ENCODE measurements around the gene FBXO9. TPM values are rescaled to one million over a fixed set of nuclear protein-coding genes. Genes with fewer than 3 reads are reported as not detected.
A peak's percentile ranks its signal among the peaks of the same experiment; 100 is the strongest.

FBXO9 gene
- total RNA-seq, 1 donor from 2014 or later, result 80.2 TPM

DNA sequence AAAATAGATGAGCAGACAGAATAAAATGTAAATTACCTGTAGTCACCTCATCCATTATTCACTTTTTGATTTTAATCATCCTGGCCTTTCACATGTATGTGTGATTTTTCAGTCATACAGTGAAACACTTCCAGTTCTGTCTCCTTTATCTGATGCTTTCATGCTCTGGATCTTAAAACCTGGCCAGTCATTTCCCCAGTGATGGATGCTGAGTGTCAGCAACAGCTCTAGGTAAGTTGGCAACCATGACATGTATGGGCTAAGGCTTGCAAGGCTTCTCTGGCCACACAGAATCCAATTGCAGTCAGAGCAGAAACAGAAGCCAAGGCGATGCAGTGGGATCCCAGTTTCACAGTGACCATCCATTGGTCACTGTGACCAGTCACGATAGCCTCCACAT, 35.8 kb downstream of the FBXO9 start:
- H3K27ac Mint-ChIP-seq (ENCODE audit: unreplicated experiment), result no peak overlapping the region
- H3K36me3 Mint-ChIP-seq (ENCODE audit: low read depth, unreplicated experiment), result peaks cover 11% of the 10 kb centered on the region
- FAIRE-seq (no peak), DNase-seq (ENCODE audit: low read depth) (no peak)
- TF ChIP-seq, protein P1, sequence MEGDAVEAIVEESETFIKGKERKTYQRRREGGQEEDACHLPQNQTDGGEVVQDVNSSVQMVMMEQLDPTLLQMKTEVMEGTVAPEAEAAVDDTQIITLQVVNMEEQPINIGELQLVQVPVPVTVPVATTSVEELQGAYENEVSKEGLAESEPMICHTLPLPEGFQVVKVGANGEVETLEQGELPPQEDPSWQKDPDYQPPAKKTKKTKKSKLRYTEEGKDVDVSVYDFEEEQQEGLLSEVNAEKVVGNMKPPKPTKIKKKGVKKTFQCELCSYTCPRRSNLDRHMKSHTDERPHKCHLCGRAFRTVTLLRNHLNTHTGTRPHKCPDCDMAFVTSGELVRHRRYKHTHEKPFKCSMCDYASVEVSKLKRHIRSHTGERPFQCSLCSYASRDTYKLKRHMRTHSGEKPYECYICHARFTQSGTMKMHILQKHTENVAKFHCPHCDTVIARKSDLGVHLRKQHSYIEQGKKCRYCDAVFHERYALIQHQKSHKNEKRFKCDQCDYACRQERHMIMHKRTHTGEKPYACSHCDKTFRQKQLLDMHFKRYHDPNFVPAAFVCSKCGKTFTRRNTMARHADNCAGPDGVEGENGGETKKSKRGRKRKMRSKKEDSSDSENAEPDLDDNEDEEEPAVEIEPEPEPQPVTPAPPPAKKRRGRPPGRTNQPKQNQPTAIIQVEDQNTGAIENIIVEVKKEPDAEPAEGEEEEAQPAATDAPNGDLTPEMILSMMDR (IDR thresholded peaks at IDR 0.05; ENCODE audit: insufficient read depth, low read depth, low read length), result no peak
- no peak for TF ChIP-seq EZH2 (IDR thresholded peaks at IDR 0.05; ENCODE audit: insufficient read depth, low read length)
- H3K4me1 Mint-ChIP-seq (ENCODE audit: low read depth, unreplicated experiment), result peaks cover under 1% of the 10 kb centered on the region
- Histone ChIP-seq H3K27me3 (ENCODE audit: insufficient read depth, low read length) (no peaks in the 10 kb centered on the region), H3K36me3 (ENCODE audit: insufficient read depth, low read length) (peaks cover 31% of the 10 kb centered on the region), H3K9me3 (ENCODE audit: insufficient read depth, low read depth, low read length) (no peaks in the 10 kb centered on the region), H3K27ac (ENCODE audit: low read depth, low read length) (no peak overlapping the region), H3K4me1 (ENCODE audit: insufficient read depth, low read length) (no peaks in the 10 kb centered on the region), H2AFZ (ENCODE audit: low read depth, low read length) (no peak overlapping the region), H3K9ac (ENCODE audit: low read length) (no peak overlapping the region), H3K4me2 (ENCODE audit: low read length) (no peak overlapping the region), H3K79me2 (ENCODE audit: insufficient read depth, low read length) (no peaks in the 10 kb centered on the region), H3K4me3 (ENCODE audit: insufficient read depth, low read depth, low read length) (no peak overlapping the region), H4K20me1 (ENCODE audit: insufficient read depth, low read length) (no peaks in the 10 kb centered on the region)
- H3K4me3 Mint-ChIP-seq (ENCODE audit: unreplicated experiment), result no peak overlapping the region
- H3K9me3 Mint-ChIP-seq (ENCODE audit: unreplicated experiment), result no peaks in the 10 kb centered on the region
- H3K27me3 Mint-ChIP-seq (ENCODE audit: low read depth, unreplicated experiment), result no peaks in the 10 kb centered on the region

GRCh38 chr6:53103993-53104675, 38.9 kb downstream of the FBXO9 start:
- Histone ChIP-seq H3K4me3 (ENCODE audit: insufficient read depth, low read depth, low read length) (no peak overlapping the region), H3K36me3 (ENCODE audit: insufficient read depth, low read length) (peaks cover 9% of the 10 kb centered on the region), H3K79me2 (ENCODE audit: insufficient read depth, low read length) (no peaks in the 10 kb centered on the region), H4K20me1 (ENCODE audit: insufficient read depth, low read length) (no peaks in the 10 kb centered on the region), H3K4me2 (ENCODE audit: low read length) (no peak overlapping the region), H3K4me1 (ENCODE audit: insufficient read depth, low read length) (no peaks in the 10 kb centered on the region), H3K27me3 (ENCODE audit: insufficient read depth, low read length) (no peaks in the 10 kb centered on the region), H3K27ac (ENCODE audit: low read depth, low read length) (no peak overlapping the region), H2AFZ (ENCODE audit: low read depth, low read length) (no peak overlapping the region), H3K9me3 (ENCODE audit: insufficient read depth, low read depth, low read length) (no peaks in the 10 kb centered on the region), H3K9ac (ENCODE audit: low read length) (no peak overlapping the region)
- Mint-ChIP-seq H3K4me1 (ENCODE audit: low read depth, unreplicated experiment) (no peaks in the 10 kb centered on the region), H3K27ac (ENCODE audit: unreplicated experiment) (no peak overlapping the region), H3K9me3 (ENCODE audit: unreplicated experiment) (no peaks in the 10 kb centered on the region), H3K4me3 (ENCODE audit: unreplicated experiment) (no peak overlapping the region), H3K36me3 (ENCODE audit: low read depth, unreplicated experiment) (peaks cover 2% of the 10 kb centered on the region), H3K27me3 (ENCODE audit: low read depth, unreplicated experiment) (no peaks in the 10 kb centered on the region)
- TF ChIP-seq, protein P1 (IDR thresholded peaks at IDR 0.05; ENCODE audit: insufficient read depth, low read depth, low read length), result peak; percentile 17
- no peak for TF ChIP-seq EZH2 (IDR thresholded peaks at IDR 0.05; ENCODE audit: insufficient read depth, low read length)
- DNase-seq (ENCODE audit: low read depth), result no peak
- FAIRE-seq, result no peak

DNA sequence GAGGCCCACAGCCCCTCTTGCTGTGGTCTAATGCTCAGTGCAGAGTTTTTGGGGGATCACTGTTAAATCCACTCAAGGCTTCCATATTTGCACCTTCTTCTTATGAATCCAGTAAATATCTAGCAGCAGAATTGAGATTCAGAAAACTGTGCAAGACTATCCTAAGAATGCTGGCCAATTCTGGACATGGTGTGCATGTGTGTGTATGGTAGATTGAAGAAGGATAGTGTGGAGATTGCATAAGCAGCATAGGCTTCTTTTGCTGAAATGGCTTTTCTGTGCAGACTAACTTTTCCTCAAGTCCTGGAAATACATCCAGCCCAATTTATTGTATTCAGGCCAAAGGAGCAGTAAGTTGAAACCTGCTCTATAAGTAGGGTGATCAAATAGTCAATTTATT, 39.7 kb downstream of the FBXO9 start:
- Histone ChIP-seq H2AFZ (ENCODE audit: low read depth, low read length) (no peak overlapping the region), H3K4me3 (ENCODE audit: insufficient read depth, low read depth, low read length) (no peak overlapping the region), H4K20me1 (ENCODE audit: insufficient read depth, low read length) (no peaks in the 10 kb centered on the region), H3K36me3 (ENCODE audit: insufficient read depth, low read length) (peaks cover 9% of the 10 kb centered on the region), H3K4me2 (ENCODE audit: low read length) (no peak overlapping the region), H3K9me3 (ENCODE audit: insufficient read depth, low read depth, low read length) (no peaks in the 10 kb centered on the region), H3K27ac (ENCODE audit: low read depth, low read length) (no peak overlapping the region), H3K4me1 (ENCODE audit: insufficient read depth, low read length) (no peaks in the 10 kb centered on the region), H3K27me3 (ENCODE audit: insufficient read depth, low read length) (no peaks in the 10 kb centered on the region), H3K9ac (ENCODE audit: low read length) (no peak overlapping the region), H3K79me2 (ENCODE audit: insufficient read depth, low read length) (no peaks in the 10 kb centered on the region)
- no peak for TF ChIP-seq EZH2 (IDR thresholded peaks at IDR 0.05; ENCODE audit: insufficient read depth, low read length)
- TF ChIP-seq, protein P1 (IDR thresholded peaks at IDR 0.05; ENCODE audit: insufficient read depth, low read depth, low read length), result no peak
- Mint-ChIP-seq H3K4me1 (ENCODE audit: low read depth, unreplicated experiment) (no peaks in the 10 kb centered on the region), H3K4me3 (ENCODE audit: unreplicated experiment) (no peak overlapping the region), H3K36me3 (ENCODE audit: low read depth, unreplicated experiment) (peaks cover 2% of the 10 kb centered on the region), H3K27ac (ENCODE audit: unreplicated experiment) (no peak overlapping the region), H3K27me3 (ENCODE audit: low read depth, unreplicated experiment) (no peaks in the 10 kb centered on the region), H3K9me3 (ENCODE audit: unreplicated experiment) (no peaks in the 10 kb centered on the region)
- DNase-seq (ENCODE audit: low read depth) (no peak), FAIRE-seq (no peak)
